Neural cell (in vitro differentiated cells): ENCODE results near the gene AHCYL1.

ENCODE experiments used
- POLR2AphosphoS5 ChIP-seq: IDR thresholded peaks from 2 replicates; pipeline ENCODE4 v1.6.1; 2012
- TF ChIP-seq, protein P1 (sequence below): fragments of 450-650 bp; IDR thresholded peaks from 2 replicates; pipeline ENCODE4 v1.5.1; 2014; ENCODE audit warnings: antibody characterized with exemption, mild to moderate bottlenecking, moderate library complexity; ENCODE audit not compliant: poor library complexity, severe bottlenecking

DNA sequence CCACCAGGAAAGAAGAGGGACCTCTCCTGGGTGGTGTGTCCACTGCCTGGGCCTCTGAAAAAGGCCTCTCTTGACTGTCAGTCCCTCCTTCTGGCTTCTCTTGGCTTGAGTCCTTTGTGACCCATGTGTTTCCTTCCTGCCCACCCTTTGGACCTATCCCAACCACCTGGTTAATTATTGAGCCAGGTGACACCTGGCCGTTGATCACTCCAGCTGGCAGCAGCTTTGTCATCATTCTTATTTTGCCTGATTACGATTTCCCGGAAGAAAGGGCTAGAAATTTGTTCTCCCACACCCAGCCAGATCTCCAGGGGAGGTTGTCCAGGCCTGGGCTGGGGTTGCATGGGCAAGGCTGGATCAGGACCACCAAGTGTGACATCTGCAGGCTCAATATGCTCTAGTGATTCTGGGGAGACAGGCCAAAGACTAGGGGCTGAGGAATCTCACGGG is 49.1 kb upstream of the AHCYL1 start:
- TF ChIP-seq, protein P1, sequence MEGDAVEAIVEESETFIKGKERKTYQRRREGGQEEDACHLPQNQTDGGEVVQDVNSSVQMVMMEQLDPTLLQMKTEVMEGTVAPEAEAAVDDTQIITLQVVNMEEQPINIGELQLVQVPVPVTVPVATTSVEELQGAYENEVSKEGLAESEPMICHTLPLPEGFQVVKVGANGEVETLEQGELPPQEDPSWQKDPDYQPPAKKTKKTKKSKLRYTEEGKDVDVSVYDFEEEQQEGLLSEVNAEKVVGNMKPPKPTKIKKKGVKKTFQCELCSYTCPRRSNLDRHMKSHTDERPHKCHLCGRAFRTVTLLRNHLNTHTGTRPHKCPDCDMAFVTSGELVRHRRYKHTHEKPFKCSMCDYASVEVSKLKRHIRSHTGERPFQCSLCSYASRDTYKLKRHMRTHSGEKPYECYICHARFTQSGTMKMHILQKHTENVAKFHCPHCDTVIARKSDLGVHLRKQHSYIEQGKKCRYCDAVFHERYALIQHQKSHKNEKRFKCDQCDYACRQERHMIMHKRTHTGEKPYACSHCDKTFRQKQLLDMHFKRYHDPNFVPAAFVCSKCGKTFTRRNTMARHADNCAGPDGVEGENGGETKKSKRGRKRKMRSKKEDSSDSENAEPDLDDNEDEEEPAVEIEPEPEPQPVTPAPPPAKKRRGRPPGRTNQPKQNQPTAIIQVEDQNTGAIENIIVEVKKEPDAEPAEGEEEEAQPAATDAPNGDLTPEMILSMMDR = no peak
- no peak for TF ChIP-seq POLR2AphosphoS5
